HCT116 (cell line): ENCODE results near the gene SEMA5B. TPM values are rescaled to one million over a fixed set of nuclear protein-coding genes. Genes with fewer than 3 reads are reported as not detected.

Experiments used
- ATAC-seq: fragments of 200-7000 bp; cut with Tn5 transposase; 2 replicates; pipeline ENCODE4 v1.9.1; 2020; ENCODE audit warnings: mild to moderate bottlenecking, moderate library complexity
- BruUV-seq: library from RNA; stranded (reverse); fragments of 400-500 nt; replicated peaks from 2 replicates; lab custom pipeline; 2021; lab: Mats Ljungman, UMichigan
- CTCF ChIA-PET: fragments of 300-600 bp; sonication (Branson Sonifier 250); formaldehyde crosslinking; loops from one replicate; lab custom pipeline; 2021; ENCODE audit warnings: antibody characterized with exemption; lab: Charles Lee
- POLR2A ChIA-PET: fragments of 300-600, 350-600 bp; sonication (Branson Sonifier 250); formaldehyde crosslinking; loops from one replicate; lab custom pipeline; 2021; ENCODE audit warnings: antibody characterized with exemption; lab: Charles Lee
- RAD21 ChIA-PET, 2 experiments: fragments of 300-600 bp; sonication (Branson Sonifier 250); formaldehyde crosslinking; loops; one replicate each; lab custom pipeline; 2023; ENCODE audit warnings: low total read pairs in 2 of 2; ENCODE audit not compliant: uncharacterized antibody in 2 of 2, unreplicated experiment in 2 of 2, low non-redundant PET in 1 of 2; lab: Charles Lee
- DNase-seq: peaks from one replicate; pipeline ENCODE4 v3.0.0-alpha.2; 2010; ENCODE audit warnings: low read depth, low spot score
- H2AFZ ChIP-seq: fragments of 200-600 bp; shearing (Covaris generic), sonication (generic); 2 replicates; pipeline ENCODE4 v1.6.1; 2017; ENCODE audit warnings: low read depth, mixed run types, mixed read lengths, antibody characterized with exemption, low read length; ENCODE audit not compliant: poor library complexity, severe bottlenecking
- H3K27ac ChIP-seq: 2 replicates; pipeline ENCODE4 v1.5.1; 2012; ENCODE audit warnings: low read depth, low read length
- H3K27me3 ChIP-seq: fragments of 200-600 bp; sonication (generic); 2 replicates; pipeline ENCODE4 v1.6.1; 2016; ENCODE audit warnings: mixed run types, low read length, mixed read lengths; ENCODE audit not compliant: insufficient read depth
- H3K36me3 ChIP-seq, 2 experiments: fragments of 200-500 bp in 1 of 2; fragments of 200-600 bp in 1 of 2; sonication (Bioruptor generic) in 1 of 2; sonication (generic) in 1 of 2; 2 replicates each; pipeline versions ENCODE4 v1.5.1 to v1.6.1; 2014 to 2016; ENCODE audit warnings: low read length in 2 of 2, inconsistent platforms in 1 of 2, mixed read lengths in 1 of 2, mixed run types in 1 of 2; ENCODE audit not compliant: insufficient read depth in 2 of 2, control insufficient read depth in 1 of 2
- H3K4me1 ChIP-seq, 2 experiments: fragments of 200-600 bp in 1 of 2; sonication (generic) in 1 of 2; 2 replicates each; pipeline versions ENCODE4 v1.5.1 to v1.6.1; 2012 to 2017; ENCODE audit warnings: low read length in 2 of 2, inconsistent platforms in 1 of 2, mild to moderate bottlenecking in 1 of 2, mixed read lengths in 1 of 2, mixed run types in 1 of 2, moderate library complexity in 1 of 2; ENCODE audit not compliant: insufficient read depth in 2 of 2, control insufficient read depth in 1 of 2
- H3K4me2 ChIP-seq: fragments of 200-600 bp; sonication (generic); 2 replicates; pipeline ENCODE4 v1.6.1; 2017; ENCODE audit warnings: mixed run types, low read length, mixed read lengths
- H3K4me3 ChIP-seq, 2 experiments: fragments of 200-600 bp in 1 of 2; sonication (generic) in 1 of 2; replicated peaks in 1 of 2; 2 replicates each; pipeline ENCODE4 v1.5.1; 2011 to 2016; ENCODE audit warnings: low read length in 2 of 2, control low read depth in 1 of 2, low read depth in 1 of 2, mild to moderate bottlenecking in 1 of 2, mixed read lengths in 1 of 2, mixed run types in 1 of 2
- H3K79me2 ChIP-seq: fragments of 200-600 bp; sonication (generic); 2 replicates; pipeline ENCODE4 v1.6.1; 2017; ENCODE audit warnings: mild to moderate bottlenecking, mixed run types, low read length, moderate library complexity, mixed read lengths; ENCODE audit not compliant: insufficient read depth
- H3K9ac ChIP-seq: fragments of 200-600 bp; sonication (generic); 2 replicates; pipeline ENCODE4 v1.6.1; 2016; ENCODE audit warnings: low read length, mixed read lengths
- H3K9me2 ChIP-seq: fragments of 200-600 bp; sonication (generic), shearing (Covaris generic); 2 replicates; pipeline ENCODE4 v1.6.1; 2017; ENCODE audit warnings: mixed run types, mild to moderate bottlenecking, moderate library complexity; ENCODE audit not compliant: insufficient read depth
- H3K9me3 ChIP-seq, 2 experiments: fragments of 200-500 bp in 1 of 2; fragments of 200-600 bp in 1 of 2; sonication (Bioruptor generic) in 1 of 2; sonication (generic) in 1 of 2; 2 replicates each; pipeline ENCODE4 v1.6.1; 2014 to 2017; ENCODE audit warnings: low read length in 2 of 2, mixed read lengths in 2 of 2, inconsistent platforms in 1 of 2, low read depth in 1 of 2, mild to moderate bottlenecking in 1 of 2, mixed run types in 1 of 2, moderate library complexity in 1 of 2; ENCODE audit not compliant: control insufficient read depth in 1 of 2, insufficient read depth in 1 of 2
- H4K20me1 ChIP-seq: fragments of 200-600 bp; sonication (generic), shearing (Covaris generic); 2 replicates; pipeline ENCODE4 v1.6.1; 2017; ENCODE audit warnings: mixed run types, mild to moderate bottlenecking, moderate library complexity; ENCODE audit not compliant: insufficient read depth
- ATF3 ChIP-seq: IDR thresholded peaks from 2 replicates; pipeline ENCODE4 v1.6.1; 2012
- CBX3 ChIP-seq: IDR thresholded peaks from 2 replicates; pipeline ENCODE4 v1.6.1; 2012; ENCODE audit warnings: low read depth
- CTCF ChIP-seq, 3 experiments: fragments of 200-600 bp in 1 of 3; sonication (generic) in 1 of 3; IDR thresholded peaks in 2 of 3; conservative IDR thresholded peaks in 1 of 3; 2 replicates each; pipeline ENCODE4 v1.5.1; 2012 to 2017; ENCODE audit warnings: low read depth in 2 of 3, low read length in 2 of 3, antibody characterized with exemption in 1 of 3, borderline replicate concordance in 1 of 3, control low read depth in 1 of 3, mild to moderate bottlenecking in 1 of 3, mixed read lengths in 1 of 3, mixed run types in 1 of 3, moderate library complexity in 1 of 3; ENCODE audit not compliant: insufficient read depth in 1 of 3
- EZH2 ChIP-seq: fragments of 200-600 bp; sonication (generic); IDR thresholded peaks from 2 replicates; pipeline ENCODE4 v1.6.1; 2017; ENCODE audit warnings: antibody characterized with exemption, mixed run types
- JUND ChIP-seq: IDR thresholded peaks from 2 replicates; pipeline ENCODE4 v1.6.1; 2012
- RAD21 ChIP-seq: IDR thresholded peaks from 2 replicates; pipeline ENCODE4 v1.6.1; 2012; ENCODE audit warnings: low read depth, mild to moderate bottlenecking
- REST ChIP-seq: IDR thresholded peaks from 2 replicates; pipeline ENCODE4 v1.6.1; 2012; ENCODE audit warnings: low read depth
- SP1 ChIP-seq: IDR thresholded peaks from 2 replicates; pipeline ENCODE4 v1.6.1; 2012; ENCODE audit warnings: low read depth
- SRF ChIP-seq: IDR thresholded peaks from 2 replicates; pipeline ENCODE4 v1.6.1; 2012; ENCODE audit warnings: low read depth
- YY1 ChIP-seq: IDR thresholded peaks from 2 replicates; pipeline ENCODE4 v1.6.1; 2011; ENCODE audit warnings: low read length, low read depth, moderate library complexity, mild to moderate bottlenecking; ENCODE audit not compliant: insufficient replicate concordance; ENCODE audit errors: extremely low read depth
- intact Hi-C: fragments of 100-400 bp; cut with micrococcal nuclease; formaldehyde crosslinking; loops from 2 replicates; pipeline ENCODE4 v1.10.0; 2022
- total RNA-seq: library from RNA; stranded (reverse); gene quantifications from one replicate; pipeline ENCODE4 v1.2.1, GENCODE V29; 2021; ENCODE audit not compliant: unreplicated experiment

SEMA5B gene
- total RNA-seq, 1 experiment from 2014 or later: 0.15 TPM

GRCh38 chr3:122966045-122966444 lies 61.5 kb downstream of the SEMA5B start:
- Histone ChIP-seq H3K4me1 (no peaks in the 10 kb centered on the region), H3K4me2 (no peak overlapping the region)
- intact Hi-C loops: no loop called here
- no peak for DNase-seq
- TF ChIP-seq JUND: no peak
- TF ChIP-seq CTCF (IDR thresholded peaks at IDR 0.05 in 2 of 3, conservative IDR thresholded peaks at IDR 0.05 in 1 of 3; ENCODE audit: borderline replicate concordance in 1 of 3, insufficient read depth in 1 of 3, low read depth in 2 of 3, low read length in 2 of 3): no peak
- no peak for TF ChIP-seq CBX3
- TF ChIP-seq SP1: no peak
- no peak for TF ChIP-seq REST
- TF ChIP-seq ATF3: no peak
- no peak for TF ChIP-seq EZH2
- TF ChIP-seq YY1: no peak
- no peak for TF ChIP-seq RAD21
- TF ChIP-seq SRF: no peak
- TF ChIP-seq, all 23 proteins: peak for 0
- H3K9me2 ChIP-seq: no peaks in the 10 kb centered on the region
- no peak for ATAC-seq
- POLR2A ChIA-PET: no interaction called here
- no peaks in the 10 kb centered on the region for H3K9me3 ChIP-seq
- H2AFZ ChIP-seq: no peak overlapping the region
- CTCF ChIA-PET: no interaction called here
- RAD21 ChIA-PET: no interaction called here
- no peak overlapping the region for H3K9ac ChIP-seq
- H3K27ac ChIP-seq: no peak overlapping the region
- no peaks in the 10 kb centered on the region for H3K36me3 ChIP-seq
- peaks cover 11% of the 10 kb centered on the region; the same call in 1 of the 2 replicates for H3K27me3 ChIP-seq
- BruUV-seq: no TSS peak
- no peaks in the 10 kb centered on the region for H3K79me2 ChIP-seq
- no peak overlapping the region for H3K4me3 ChIP-seq
- H4K20me1 ChIP-seq: no peaks in the 10 kb centered on the region
